ENCODE measurements around the gene ABCC11. TPM values are rescaled to one million over a fixed set of nuclear protein-coding genes. Genes with fewer than 3 reads are reported as not detected.

The ABCC11 gene
- total and polyA plus RNA-seq, 8 donors, result 0.05 to 0.35 (median 0.18) TPM; not detected in 1

Other genes starting within 250 kb of the ABCC11 start
- not detected for gene ABCC12, start 91.5 kb downstream of the ABCC11 start, total RNA-seq
- gene ABCC12, start 91.5 kb downstream of the ABCC11 start, polyA plus RNA-seq (ENCODE audit: insufficient read length in 6 of 6), result under 1 TPM; 0.06 to 0.26 (median 0.18) TPM
- gene LONP2, start 3.2 kb downstream of the ABCC11 start, total RNA-seq, result 10 to 100 TPM; 63.2 to 64.8 TPM
- gene LONP2, start 3.2 kb downstream of the ABCC11 start, polyA plus RNA-seq (ENCODE audit: insufficient read length in 6 of 6), result 10 to 100 TPM; 72.2 to 89.2 (median 77.4) TPM
- gene SIAH1, start 137.9 kb upstream of the ABCC11 start, total RNA-seq, result 10 to 100 TPM; 18.9 to 21.9 TPM
- gene SIAH1, start 137.9 kb upstream of the ABCC11 start, polyA plus RNA-seq (ENCODE audit: insufficient read length in 6 of 6), result 10 to 100 TPM; 51.8 to 60.3 (median 56.1) TPM

Data from left lung (tissue), 8 donors.